Superior temporal gyrus (tissue), 1 donor: ENCODE data around the gene PTCH2.

ENCODE experiments used
- DNase-seq: peaks from one replicate; pipeline ENCODE4 v3.0.0-alpha.2; 2016; ENCODE audit errors: extremely low spot score

Gene PTCH2, protein sequence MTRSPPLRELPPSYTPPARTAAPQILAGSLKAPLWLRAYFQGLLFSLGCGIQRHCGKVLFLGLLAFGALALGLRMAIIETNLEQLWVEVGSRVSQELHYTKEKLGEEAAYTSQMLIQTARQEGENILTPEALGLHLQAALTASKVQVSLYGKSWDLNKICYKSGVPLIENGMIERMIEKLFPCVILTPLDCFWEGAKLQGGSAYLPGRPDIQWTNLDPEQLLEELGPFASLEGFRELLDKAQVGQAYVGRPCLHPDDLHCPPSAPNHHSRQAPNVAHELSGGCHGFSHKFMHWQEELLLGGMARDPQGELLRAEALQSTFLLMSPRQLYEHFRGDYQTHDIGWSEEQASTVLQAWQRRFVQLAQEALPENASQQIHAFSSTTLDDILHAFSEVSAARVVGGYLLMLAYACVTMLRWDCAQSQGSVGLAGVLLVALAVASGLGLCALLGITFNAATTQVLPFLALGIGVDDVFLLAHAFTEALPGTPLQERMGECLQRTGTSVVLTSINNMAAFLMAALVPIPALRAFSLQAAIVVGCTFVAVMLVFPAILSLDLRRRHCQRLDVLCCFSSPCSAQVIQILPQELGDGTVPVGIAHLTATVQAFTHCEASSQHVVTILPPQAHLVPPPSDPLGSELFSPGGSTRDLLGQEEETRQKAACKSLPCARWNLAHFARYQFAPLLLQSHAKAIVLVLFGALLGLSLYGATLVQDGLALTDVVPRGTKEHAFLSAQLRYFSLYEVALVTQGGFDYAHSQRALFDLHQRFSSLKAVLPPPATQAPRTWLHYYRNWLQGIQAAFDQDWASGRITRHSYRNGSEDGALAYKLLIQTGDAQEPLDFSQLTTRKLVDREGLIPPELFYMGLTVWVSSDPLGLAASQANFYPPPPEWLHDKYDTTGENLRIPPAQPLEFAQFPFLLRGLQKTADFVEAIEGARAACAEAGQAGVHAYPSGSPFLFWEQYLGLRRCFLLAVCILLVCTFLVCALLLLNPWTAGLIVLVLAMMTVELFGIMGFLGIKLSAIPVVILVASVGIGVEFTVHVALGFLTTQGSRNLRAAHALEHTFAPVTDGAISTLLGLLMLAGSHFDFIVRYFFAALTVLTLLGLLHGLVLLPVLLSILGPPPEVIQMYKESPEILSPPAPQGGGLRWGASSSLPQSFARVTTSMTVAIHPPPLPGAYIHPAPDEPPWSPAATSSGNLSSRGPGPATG

DNA sequence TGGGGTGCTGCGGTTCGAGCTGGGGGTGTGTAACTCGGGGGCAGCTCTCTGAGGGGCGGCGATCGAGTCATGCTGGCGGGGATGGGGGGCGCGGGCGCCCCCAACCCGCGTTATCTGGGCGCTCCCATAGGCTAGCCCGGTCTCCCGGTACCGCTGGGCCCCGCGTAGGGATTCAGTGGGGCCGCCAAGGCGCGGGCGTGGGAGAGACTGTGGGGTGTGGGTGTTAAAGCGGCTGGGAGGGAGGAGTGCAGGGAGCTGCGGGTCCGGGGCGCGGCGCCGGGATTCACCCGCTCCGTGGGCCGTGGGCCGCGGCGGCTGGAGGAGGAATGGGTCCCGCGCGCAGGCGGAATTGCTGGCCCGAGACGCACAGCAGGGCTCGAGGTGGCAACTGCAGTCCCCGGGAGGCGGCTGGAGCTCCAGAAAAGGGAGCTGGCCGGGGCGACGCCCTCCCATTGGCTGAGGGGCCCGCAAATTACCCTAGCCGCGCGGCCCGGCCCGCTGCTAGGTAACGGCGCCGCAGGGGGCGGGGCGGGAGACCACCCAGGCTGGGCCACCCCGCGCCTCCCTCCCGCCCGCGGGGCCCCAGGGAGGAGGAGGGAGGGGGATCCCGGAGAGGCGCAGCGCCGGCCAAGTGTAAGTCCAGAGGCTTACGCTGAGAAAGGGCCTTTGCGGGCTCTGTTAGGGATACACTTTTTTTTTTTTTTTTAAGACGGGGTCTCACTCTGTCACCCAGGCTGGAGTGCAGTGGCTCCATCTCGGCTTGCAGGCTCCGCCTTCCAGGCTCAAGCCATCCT, at the start of gene PTCH2:
TSS of gene PTCH2 (minus strand) at position 392 of the 794 bp plus-strand sequence. CDS start at position 71, 321 bp downstream.
- peak; percentile 35 for DNase-seq

DNA sequence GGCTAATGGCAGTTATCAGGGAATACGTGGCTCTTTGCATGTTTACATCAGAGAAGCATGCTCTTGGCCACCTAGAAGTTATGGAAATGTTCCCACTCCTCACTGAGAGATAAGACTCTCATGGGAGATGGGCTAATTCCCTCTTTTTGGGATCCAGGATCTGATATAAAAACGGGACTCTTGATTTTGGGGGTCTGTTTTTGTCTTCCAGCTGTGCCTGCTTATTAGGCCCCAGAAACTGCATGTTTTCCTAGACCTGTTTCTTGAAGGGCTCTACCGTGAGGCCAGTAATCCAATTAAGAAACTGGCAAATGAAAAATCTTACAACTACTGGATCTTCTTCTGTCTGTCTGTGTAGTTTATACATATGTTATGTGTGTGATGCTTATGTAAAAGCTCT, 47.0 kb upstream of the PTCH2 start:
- DNase-seq, result no peak

DNA sequence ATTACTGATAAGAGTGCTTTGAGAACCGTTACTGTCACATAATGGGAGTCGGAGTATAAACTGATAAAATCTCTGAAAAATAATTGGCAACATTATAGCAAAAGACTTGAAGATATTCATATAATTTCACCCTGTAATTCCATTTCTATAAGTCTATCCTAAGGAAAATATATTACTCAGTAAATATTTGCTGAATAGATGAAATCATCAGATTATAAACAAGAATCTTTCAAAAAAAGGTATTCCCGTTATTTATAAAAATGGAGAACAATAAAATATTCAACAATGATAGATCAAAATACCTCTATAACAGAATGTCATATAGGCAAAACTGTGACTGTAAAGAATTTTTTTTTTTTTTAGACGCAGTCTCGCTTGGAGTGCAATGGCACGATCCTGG, 42.4 kb upstream of the PTCH2 start:
- DNase-seq, result no peak

DNA sequence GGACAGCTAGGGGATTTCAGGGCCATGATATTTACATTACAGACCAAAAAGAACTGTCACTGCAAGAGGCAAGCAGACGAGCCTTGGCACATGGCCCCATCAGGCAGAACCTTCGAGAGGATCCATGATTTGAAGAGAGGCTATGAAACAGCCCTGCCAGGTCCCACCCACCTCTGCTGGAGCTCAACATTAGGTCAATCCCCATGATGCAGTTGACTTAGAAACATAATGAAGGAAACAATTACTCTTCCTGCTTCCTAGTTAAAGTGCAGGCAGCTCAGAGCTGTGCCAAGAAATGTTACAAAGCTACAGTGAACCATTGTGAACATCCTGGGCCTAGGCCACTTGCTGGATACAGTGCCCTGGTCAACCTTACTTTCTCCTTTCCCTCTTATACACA, 41.7 kb upstream of the PTCH2 start:
- DNase-seq, result peak; percentile 52

DNA sequence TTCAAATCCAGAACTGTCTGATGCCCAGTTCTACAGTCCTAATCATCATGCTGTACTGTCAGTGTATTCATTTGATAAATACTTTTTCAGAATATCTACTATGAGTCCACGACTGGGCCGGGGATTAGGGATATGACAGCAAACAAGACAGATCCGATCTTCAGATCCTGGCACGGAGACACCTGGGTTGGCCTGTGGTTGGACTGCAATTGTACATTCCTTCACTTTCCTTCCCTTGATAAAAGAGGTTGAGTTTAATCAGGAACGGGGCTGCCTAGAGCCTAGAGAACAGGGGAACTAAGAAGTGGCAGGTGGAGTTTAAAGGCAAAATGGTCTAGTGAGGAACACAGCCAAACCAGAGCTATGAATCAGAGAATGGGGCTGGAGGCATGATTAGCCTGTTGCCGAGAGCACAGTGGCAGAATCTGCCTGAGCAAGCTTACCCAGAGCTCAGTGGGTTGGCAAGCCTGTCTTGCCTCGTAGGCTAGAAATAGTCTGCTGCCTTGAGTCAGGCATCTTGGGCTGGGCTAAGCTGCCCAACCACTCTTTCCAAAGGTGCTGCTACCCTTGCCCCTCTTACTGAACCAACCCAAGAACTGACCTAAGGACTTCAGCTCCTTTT, 38.1 kb upstream of the PTCH2 start:
- peak; percentile 55 for DNase-seq

DNA sequence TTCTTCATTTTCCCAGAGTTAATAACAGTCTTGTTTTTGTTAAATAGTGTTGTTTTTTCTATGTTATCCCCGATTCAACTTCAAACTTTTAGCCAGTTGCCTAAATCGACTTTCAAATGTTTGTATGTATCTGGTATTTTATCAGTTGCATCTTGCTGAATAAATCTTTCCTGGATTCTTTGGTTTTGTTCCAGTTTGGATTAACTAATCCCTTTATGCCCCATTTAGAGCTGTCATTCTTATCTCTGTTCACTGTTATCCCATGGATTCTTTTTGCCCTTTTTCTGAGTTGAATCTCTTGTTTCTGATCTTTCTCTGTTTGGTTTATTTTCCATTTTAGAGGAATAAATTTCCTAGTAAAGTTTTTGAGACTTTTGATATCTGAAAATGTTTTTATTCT, 31.1 kb upstream of the PTCH2 start:
- no peak for DNase-seq

DNA sequence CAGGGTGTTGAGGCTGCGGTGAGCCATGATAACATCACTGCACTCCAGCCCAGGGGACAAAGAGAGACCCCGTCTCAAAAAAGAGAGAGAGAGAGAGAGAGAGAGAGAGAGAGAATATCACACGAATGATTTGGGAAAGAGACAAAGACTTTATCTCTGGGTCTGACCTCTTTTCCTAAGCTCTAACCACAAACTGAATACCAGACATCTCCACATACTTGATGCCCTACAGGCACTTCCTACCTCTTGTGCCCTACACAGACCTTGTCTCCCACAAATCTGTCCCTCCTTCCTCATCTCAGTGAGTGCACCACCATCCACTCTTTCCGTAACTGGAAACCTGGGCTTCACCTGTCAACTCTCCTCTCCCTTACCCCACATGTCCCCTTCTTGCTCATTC, 27.0 kb upstream of the PTCH2 start:
- DNase-seq, result no peak

DNA sequence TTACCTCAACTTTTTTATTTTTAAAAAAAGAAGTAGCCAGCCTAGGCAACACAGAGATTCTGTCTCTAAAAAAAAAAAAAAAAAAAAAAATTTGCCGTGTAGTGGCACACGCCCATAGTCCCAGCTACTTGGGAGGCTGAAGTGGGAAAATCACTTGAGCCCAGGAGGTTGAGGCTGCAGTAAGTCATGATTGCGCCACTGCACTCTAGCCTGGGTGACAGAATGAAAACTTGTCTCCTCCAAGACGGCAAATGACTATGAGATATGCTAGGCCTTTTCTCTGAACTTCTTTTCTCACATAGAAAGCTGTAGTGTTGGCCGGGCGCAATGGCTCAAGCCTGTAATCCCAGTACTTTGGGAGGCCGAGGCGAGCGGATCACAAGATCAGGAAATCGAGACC, 24.7 kb upstream of the PTCH2 start:
- no peak for DNase-seq

DNA sequence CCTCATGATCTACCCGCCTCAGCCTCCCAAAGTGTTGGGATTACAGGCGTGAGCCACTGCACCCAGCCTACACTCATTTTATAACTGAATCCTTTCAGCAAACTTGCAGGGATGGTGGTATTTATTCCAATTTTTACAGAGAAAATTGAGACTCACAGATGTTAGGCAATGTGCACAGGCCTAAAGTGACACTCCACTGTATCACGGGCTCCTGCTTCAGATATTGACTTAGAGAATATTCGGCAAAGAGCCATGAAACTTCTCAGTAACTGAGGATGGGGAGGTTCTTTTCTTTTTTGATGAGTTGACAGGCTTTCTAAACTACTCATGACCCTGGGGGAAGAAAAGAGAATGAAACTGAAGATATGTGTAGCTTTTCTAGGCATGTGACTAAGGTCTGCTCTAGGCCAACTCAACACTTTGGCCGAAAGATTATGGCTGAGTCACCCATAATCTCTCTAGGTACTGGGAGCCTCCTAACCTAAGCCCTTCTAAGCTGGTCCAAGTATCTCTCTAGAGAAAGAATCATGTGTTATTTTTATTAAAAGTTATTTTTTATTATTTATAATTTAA, 19.9 kb upstream of the PTCH2 start:
- no peak for DNase-seq

DNA sequence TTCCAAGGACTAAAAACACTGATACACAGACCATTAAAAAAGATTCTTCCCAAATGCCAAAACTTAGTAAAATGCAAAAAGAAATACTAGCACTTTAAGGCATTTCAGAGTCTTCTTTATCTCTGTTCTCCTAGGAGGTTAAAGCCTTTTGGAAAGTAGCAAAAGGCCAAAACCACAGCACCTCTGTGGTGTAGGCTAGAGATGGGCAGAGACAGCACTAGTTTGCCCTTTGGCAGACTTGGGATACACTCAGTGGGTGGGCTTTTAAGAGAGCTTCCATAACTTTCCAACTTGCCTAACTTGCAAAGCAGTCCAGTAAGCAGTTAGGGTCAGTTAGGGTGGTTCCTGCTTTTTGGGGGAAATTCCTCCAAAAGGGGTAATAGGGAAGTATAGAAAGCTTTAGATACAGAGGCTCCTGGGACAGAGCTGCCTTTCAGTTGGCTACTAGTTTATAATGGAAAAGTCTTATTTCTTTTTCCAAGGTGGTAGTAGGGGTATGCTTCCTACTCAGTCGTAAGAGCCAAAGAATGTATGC, 17.9 kb upstream of the PTCH2 start:
- DNase-seq, result no peak

DNA sequence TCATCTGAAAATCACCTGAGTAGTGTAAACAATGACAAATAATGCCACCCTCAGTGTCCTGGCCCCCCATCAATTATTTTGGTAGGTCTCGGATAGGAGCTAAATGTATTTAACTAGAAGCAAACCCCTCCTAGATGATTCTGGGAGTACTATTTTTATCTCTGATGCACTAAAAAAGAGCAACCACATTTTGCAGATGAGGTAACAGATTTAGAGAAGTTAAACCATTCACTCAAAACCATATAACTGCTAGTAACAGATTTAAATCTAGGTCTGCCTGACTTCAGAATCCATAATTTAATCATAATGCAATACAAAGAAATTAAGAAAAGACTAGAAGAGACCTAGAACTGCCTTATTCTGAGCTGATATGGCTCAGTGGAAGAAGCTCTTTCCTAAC, 17.3 kb upstream of the PTCH2 start:
- peak; percentile 25 for DNase-seq

DNA sequence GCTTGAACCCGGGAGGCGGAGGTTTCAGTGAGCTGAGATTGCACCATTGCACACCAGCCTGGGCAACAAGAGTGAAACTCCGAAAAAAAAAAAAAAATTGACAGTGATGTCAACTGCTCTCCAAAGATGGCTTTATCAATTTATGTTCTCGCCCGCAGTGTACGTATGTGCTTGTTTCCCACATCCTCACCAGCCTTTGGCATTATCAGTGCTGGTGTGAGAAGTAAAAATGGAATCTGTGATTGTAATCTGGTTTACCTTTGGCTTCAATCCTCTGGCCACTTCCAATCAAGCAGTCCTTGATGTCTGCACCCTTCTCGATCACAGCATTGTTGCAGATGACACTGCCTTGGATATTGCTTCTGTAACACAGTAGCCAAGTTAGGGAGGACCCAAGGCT, 14.4 kb upstream of the PTCH2 start:
- no peak for DNase-seq

DNA sequence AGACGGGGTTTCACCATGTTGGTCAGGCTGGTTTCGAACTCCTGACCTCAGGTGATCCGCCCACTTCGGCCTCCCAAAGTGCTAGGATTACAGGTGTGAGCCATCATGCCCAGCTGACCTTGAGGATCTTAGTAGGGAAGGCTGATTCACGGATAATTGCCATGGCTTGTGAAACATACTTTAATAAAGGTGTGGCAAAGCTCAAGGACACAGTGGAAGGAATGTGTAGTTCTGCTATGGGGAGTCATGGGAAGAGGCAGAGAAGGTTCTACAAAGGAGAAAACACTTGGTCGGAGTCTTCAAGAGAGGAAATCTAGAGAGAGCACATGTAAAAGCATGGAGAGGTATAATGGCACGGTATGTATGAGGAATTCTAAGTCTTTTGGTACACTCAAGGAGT, 12.7 kb upstream of the PTCH2 start:
- DNase-seq, result no peak

DNA sequence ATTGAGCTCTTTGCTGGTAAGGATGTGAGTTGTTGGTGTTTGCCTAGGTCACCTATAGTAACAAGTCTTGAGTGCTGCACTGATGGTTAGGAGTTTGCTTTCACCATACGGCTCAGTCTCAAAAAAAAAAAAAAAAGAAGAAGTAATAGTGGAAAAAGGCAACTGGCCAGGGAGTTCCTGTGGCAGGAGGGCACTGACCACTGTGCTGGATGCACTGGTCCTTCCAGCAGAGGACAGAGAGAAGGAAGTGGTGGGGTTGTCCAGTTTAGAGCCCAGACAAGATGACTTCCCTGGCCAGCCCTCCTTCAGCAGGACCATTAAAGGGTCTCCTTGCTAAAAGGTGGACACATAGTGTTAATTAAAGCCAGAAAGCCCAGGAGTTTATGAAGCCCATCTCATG, 11.9 kb upstream of the PTCH2 start:
- DNase-seq, result no peak

DNA sequence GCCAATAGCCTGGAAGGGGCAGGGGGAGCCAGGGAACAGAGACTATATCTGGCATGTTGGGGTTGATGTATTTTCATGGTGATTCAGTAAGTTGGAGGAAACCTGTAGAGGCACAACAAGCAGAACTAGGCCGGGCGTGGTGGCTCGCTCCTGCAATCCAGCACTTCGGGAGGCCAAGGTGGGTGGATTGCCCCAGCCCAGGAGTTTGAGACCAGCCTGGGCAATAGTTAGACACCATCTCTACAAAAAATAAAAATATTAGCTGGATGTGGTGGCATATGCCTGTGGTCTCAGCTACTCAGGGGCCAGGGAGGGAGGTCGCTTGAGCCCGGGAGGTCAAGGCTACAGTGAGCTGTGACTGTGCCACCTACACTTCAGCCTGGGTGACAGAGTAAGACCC, 10.1 kb upstream of the PTCH2 start:
- DNase-seq, result no peak

DNA sequence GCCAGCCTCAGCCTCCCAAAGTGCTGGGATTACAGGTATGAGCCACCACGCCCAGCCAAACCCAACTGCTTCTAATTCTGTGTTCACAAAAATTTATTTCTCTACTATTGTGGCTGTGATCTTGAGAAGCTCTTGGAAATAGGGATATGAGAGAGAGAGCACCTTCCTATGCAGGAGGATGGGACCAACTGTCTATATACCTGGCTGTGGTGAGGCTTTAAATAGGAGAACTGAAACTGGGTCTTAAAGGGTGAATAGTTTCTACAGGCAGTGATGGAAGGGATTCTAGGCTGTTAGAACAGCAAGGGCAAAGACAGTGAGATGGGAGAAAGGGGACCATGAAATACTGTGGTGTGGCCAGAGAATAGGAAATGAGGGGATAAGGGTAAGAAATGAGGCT, 8.3 kb upstream of the PTCH2 start:
- no peak for DNase-seq

DNA sequence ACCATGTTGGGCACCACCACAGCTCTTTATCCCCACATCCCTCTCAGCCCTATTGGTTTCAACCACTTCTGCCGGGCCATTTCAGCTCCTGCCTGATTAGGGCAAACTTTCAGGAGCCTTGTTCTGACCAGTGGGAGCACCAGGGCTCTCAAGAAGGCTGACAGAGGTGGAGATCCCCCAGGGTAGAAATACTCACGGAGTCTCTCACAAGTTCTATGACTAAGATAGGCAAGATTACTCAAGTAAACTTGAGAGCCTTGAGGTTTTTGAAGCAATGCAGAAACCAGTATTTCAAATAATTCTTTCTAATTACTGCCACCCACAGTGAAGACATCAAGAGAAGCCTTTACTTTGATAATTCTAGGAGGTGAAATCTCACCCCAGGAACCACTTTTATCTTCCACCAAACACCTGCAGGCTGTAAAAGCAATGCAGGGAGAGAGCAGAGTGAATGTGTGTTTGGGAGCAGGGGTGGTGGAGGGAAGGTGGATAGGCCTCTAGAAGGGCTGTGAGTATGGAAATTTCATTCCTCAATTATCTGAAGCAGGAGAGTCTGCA, 6.6 kb upstream of the PTCH2 start:
- no peak for DNase-seq

DNA sequence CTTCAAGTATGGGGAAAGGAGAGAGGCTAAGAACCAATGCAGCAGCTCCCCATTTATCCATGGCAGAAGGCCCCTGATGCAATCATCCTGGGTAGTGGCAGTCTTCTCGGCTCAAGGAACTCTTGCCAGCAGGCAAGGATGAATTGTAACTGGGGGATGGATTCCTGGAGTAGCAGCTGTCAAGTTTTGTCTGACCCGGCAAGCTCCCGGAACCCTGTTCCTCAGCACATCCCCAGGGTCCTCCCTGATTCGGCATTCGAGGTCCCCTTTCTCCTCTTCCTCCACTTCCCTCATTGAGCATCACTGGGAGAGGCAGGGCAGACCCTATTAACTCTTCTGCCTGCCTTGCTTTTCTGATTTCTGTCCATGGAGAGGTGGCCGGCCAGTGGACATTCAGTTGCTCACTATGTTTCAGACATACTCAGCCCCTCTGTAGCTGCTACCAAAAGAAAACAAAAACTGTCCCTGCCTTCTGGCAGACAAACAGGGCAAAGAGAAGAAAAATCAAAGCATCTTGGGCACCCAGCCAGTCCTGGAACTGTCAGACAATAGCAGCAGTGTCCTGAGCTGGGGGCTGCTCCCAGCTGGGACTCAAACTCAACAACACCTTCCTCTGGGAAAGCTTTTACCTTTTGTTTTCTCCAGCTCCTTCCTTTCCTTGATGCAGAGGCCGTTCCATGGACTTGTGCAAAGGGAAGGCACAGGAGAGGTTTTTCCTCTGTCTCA, 5.6 kb upstream of the PTCH2 start:
- peak; percentile 64 for DNase-seq

DNA sequence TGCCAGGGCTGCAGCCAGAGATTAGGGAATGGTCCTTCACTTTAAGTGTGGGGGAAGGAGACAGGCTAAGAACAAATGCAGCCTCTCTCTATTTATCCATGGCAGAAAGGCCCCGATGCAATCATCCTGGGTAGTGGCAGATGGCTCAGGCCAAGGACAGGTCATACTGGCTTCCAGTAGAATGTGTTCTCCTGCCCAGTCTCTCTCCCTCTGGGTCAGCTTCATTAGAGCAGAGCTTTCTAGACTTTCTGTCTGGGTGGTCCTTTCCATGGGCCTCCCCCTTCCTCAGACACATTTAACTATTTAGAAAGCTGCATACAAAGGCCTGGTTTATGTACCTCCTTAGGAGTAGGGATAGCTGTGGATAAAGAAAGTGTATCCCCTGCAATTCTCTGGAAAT, 4.8 kb upstream of the PTCH2 start:
- no peak for DNase-seq
